T1000 (cell line): Measurements from ENCODE around the gene IFNA5.

Source experiments
- DNase-seq: peaks from one replicate; lab custom pipeline; 2025; ENCODE audit warnings: mixed read lengths; lab: John Stamatoyannopoulos, UW

The IFNA5 gene

GRCh38 chr9:21305213-21305612, at the start of gene IFNA5:
TSS of gene IFNA5 (minus strand) at chr9:21305313. CDS start at chr9:21305256, 57 bp downstream.
- no peak for DNase-seq

- DNase-seq, result no peak
Measured at GRCh38 chr9:21350787-21351186, 45.7 kb upstream of the IFNA5 start, which contains the start of gene IFNA6. TSS of gene IFNA6 (minus strand) at chr9:21350887. CDS start at chr9:21350887, 0 bp downstream.

GRCh38 chr9:21348430-21348970, 43.4 kb upstream of the IFNA5 start:
- no peak for DNase-seq

GRCh38 chr9:21340735-21341134, 35.6 kb upstream of the IFNA5 start:
- no peak for DNase-seq

GRCh38 chr9:21336457-21336856, 31.3 kb upstream of the IFNA5 start:
- no peak for DNase-seq

- peak; percentile 63 for DNase-seq
Measured at GRCh38 chr9:21334701-21335632, 29.9 kb upstream of the IFNA5 start, which contains the start of gene KLHL9. TSS of gene KLHL9 (minus strand) at chr9:21335404. CDS start at chr9:21334859, 545 bp downstream.

- DNase-seq, result no peak
Measured at GRCh38 chr9:21333226-21333625, 28.1 kb upstream of the IFNA5 start.

GRCh38 chr9:21331676-21332402, 26.7 kb upstream of the IFNA5 start:
- no peak for DNase-seq

GRCh38 chr9:21326526-21327139, 21.5 kb upstream of the IFNA5 start:
- DNase-seq, result no peak

- no peak for DNase-seq
Measured at GRCh38 chr9:21324047-21324446, 18.9 kb upstream of the IFNA5 start.

GRCh38 chr9:21322911-21323461, 17.9 kb upstream of the IFNA5 start:
- DNase-seq, result no peak

- no peak for DNase-seq
Measured at GRCh38 chr9:21320465-21320864, 15.4 kb upstream of the IFNA5 start.

GRCh38 chr9:21317956-21318923, 13.1 kb upstream of the IFNA5 start:
- DNase-seq, result no peak

- no peak for DNase-seq
Measured at GRCh38 chr9:21316860-21317259, 11.7 kb upstream of the IFNA5 start.

GRCh38 chr9:21316032-21316842, 11.1 kb upstream of the IFNA5 start:
- DNase-seq, result no peak

- DNase-seq, result no peak
Measured at GRCh38 chr9:21314152-21314551, 9.0 kb upstream of the IFNA5 start.

GRCh38 chr9:21311889-21312288, 6.8 kb upstream of the IFNA5 start:
- no peak for DNase-seq

GRCh38 chr9:21295992-21296391, 9.1 kb downstream of the IFNA5 start:
- DNase-seq, result no peak

GRCh38 chr9:21294904-21295538, 10.1 kb downstream of the IFNA5 start:
- DNase-seq, result no peak
